ENCODE data around the gene IQSEC1.

DNA sequence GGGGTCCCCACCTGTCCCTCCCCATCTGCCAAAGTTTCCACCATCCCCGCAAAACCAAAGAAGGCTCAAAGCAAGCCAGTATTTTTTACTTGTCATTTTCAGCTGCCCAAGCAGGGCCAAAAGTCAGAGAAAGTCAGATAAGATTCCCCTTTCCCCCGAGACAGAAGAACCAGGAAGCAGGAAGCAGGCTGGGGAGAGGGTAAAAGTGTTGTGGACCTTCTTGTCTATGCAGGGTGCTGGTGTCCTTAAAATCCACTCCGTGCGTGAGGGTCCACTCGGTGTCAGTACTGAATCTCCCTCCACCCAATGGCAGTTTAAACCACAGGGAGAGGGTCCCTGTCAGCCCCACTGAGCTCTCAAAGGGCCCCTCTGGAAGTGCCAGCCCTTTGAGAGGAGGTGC lies 211.6 kb downstream of the IQSEC1 start:
- TF ChIP-seq GATA3 (IDR thresholded peaks at IDR 0.05; ENCODE audit: low read depth, low read length): no peak
- no peak for TF ChIP-seq GATA2 (IDR thresholded peaks at IDR 0.05; ENCODE audit: low read depth, low read length)
